Measurements from ENCODE around the gene MTA3.
"Not testable (repeated sequence)": the region's sequence is repeated elsewhere in the genome, so short reads cannot be mapped to it uniquely, and the experiment has no call there.

The MTA3 gene

DNA sequence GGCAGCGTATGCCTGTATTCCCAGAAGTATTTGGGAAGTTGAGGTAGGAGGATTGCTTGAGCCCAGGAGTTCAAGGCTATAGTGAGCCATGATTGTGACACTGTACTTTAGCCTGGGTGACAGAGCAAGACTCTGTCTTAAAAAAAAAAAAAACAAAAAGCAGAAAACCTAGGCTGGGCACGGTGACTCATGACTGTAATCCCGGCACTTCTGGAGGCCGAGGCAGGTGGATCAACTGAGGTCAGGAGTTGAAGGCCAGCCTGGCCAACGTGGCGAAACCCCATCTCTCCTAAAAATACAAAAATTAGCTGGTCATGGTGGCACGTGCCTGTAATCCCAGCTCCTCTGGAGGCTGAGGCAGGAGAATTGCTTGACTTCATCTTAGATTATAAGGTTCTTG is 46.4 kb downstream of the MTA3 start:
- H3K27ac ChIP-seq (ENCODE audit: low read depth, low read length), result no peak overlapping the region
- H3K4me3 ChIP-seq (ENCODE audit: low read length), result no peak overlapping the region
- H2BK120ac ChIP-seq (ENCODE audit: low read depth, low read length), result no peak overlapping the region
- H4K5ac ChIP-seq (ENCODE audit: low read length), result no peak overlapping the region
- H3K79me2 ChIP-seq (ENCODE audit: control insufficient read depth, insufficient read depth, low read length), result no peaks in the 10 kb centered on the region
- H3K23ac ChIP-seq (ENCODE audit: low read length), result no peak overlapping the region
- no peak overlapping the region for H3K18ac ChIP-seq (ENCODE audit: low read length)
- no peaks in the 10 kb centered on the region for H3K4me1 ChIP-seq (ENCODE audit: control insufficient read depth, low read depth, low read length)
- no peak overlapping the region for H2AK5ac ChIP-seq (ENCODE audit: low read length)
- no peaks in the 10 kb centered on the region for H3K36me3 ChIP-seq (ENCODE audit: control insufficient read depth, insufficient read depth, low read length)
- no peak overlapping the region for H3K56ac ChIP-seq (ENCODE audit: low read length)
- H2BK15ac ChIP-seq (replicated peaks; ENCODE audit: low read depth), result no peak overlapping the region
- DNase-seq, result no peak
- no peak overlapping the region for H3K9ac ChIP-seq (ENCODE audit: low read length)
- no peak overlapping the region for H3K4me2 ChIP-seq (ENCODE audit: low read length)
- H3K4ac ChIP-seq (ENCODE audit: low read depth, low read length), result no peak overlapping the region
- no peaks in the 10 kb centered on the region for H3K27me3 ChIP-seq (ENCODE audit: insufficient read depth, low read length, poor library complexity)
- no peak overlapping the region for H2BK5ac ChIP-seq (ENCODE audit: low read length)
- peaks cover 1% of the 10 kb centered on the region for H3K79me1 ChIP-seq (ENCODE audit: low read length)
- H4K8ac ChIP-seq (ENCODE audit: low read depth, low read length), result no peak overlapping the region
- WGBS (ENCODE audit: extremely low coverage, insufficient coverage, low lambda C conversion rate), result no CpG with 5 or more reads among the region's 7 CpGs

DNA sequence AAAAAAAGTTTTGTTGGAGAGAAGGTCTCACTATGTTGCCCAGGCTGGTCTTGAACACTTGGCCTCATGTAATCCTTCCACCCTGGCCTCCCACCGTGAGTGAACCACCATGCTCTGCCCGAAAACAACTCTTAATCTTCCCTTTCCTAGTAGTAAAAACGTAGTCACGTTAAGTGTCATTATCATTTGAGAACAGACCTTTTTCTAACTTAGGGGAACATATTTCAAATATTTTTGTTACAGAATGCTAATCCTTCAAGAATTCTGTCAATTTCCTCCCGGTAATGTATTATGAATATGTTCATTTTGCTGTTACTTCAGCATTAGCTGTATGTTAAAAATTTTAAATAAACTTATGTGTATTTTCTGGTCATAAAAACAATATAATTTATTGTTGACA is 49.7 kb downstream of the MTA3 start:
- Histone ChIP-seq H3K79me2 (ENCODE audit: control insufficient read depth, insufficient read depth, low read length) (no peaks in the 10 kb centered on the region), H3K4ac (ENCODE audit: low read depth, low read length) (no peak overlapping the region), H3K23ac (ENCODE audit: low read length) (no peak overlapping the region), H3K4me1 (ENCODE audit: control insufficient read depth, low read depth, low read length) (no peaks in the 10 kb centered on the region), H4K8ac (ENCODE audit: low read depth, low read length) (no peak overlapping the region), H3K4me2 (ENCODE audit: low read length) (no peak overlapping the region), H2AK5ac (ENCODE audit: low read length) (no peak overlapping the region), H3K79me1 (ENCODE audit: low read length) (peaks cover 3% of the 10 kb centered on the region), H3K36me3 (ENCODE audit: control insufficient read depth, insufficient read depth, low read length) (no peaks in the 10 kb centered on the region), H3K56ac (ENCODE audit: low read length) (no peak overlapping the region), H3K9ac (ENCODE audit: low read length) (no peak overlapping the region), H2BK5ac (ENCODE audit: low read length) (no peak overlapping the region), H2BK15ac (replicated peaks; ENCODE audit: low read depth) (no peak overlapping the region), H2BK120ac (ENCODE audit: low read depth, low read length) (no peak overlapping the region), H3K27me3 (ENCODE audit: insufficient read depth, low read length, poor library complexity) (no peaks in the 10 kb centered on the region), H3K4me3 (ENCODE audit: low read length) (no peak overlapping the region), H3K18ac (ENCODE audit: low read length) (no peak overlapping the region), H4K5ac (ENCODE audit: low read length) (no peak overlapping the region), H3K27ac (ENCODE audit: low read depth, low read length) (no peak overlapping the region)
- no peak for DNase-seq
- no CpG with 5 or more reads among the region's 5 CpGs for WGBS (ENCODE audit: extremely low coverage, insufficient coverage, low lambda C conversion rate)

DNA sequence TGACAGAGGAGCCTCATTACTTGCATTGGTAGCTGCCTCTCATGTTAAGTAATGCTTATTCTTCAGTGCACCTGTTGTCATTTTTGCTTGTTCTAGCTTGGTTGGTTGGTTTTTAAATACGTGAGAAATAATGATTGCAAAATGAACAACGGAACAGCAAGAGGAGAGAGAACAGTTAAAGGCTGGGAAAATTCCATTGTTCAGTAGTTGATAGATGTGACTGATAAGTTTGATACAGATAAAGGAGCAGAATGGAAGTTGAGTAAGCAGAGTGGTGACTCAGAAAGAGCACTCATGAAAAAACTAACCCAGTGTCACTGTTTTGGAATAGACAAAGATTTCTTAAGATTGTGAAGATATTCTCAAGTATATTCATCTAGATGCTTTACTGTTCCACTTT is 50.5 kb downstream of the MTA3 start:
- Histone ChIP-seq H3K4ac (ENCODE audit: low read depth, low read length) (no peak overlapping the region), H2BK5ac (ENCODE audit: low read length) (no peak overlapping the region), H3K9ac (ENCODE audit: low read length) (no peak overlapping the region), H3K23ac (ENCODE audit: low read length) (no peak overlapping the region), H2AK5ac (ENCODE audit: low read length) (no peak overlapping the region), H3K36me3 (ENCODE audit: control insufficient read depth, insufficient read depth, low read length) (no peaks in the 10 kb centered on the region), H2BK120ac (ENCODE audit: low read depth, low read length) (no peak overlapping the region), H3K27me3 (ENCODE audit: insufficient read depth, low read length, poor library complexity) (no peaks in the 10 kb centered on the region), H2BK15ac (replicated peaks; ENCODE audit: low read depth) (no peak overlapping the region), H3K4me3 (ENCODE audit: low read length) (no peak overlapping the region), H3K79me2 (ENCODE audit: control insufficient read depth, insufficient read depth, low read length) (no peaks in the 10 kb centered on the region), H3K4me1 (ENCODE audit: control insufficient read depth, low read depth, low read length) (no peaks in the 10 kb centered on the region), H3K27ac (ENCODE audit: low read depth, low read length) (no peak overlapping the region), H3K56ac (ENCODE audit: low read length) (no peak overlapping the region), H3K79me1 (ENCODE audit: low read length) (peaks cover 3% of the 10 kb centered on the region), H4K8ac (ENCODE audit: low read depth, low read length) (no peak overlapping the region), H3K18ac (ENCODE audit: low read length) (no peak overlapping the region), H4K5ac (ENCODE audit: low read length) (no peak overlapping the region), H3K4me2 (ENCODE audit: low read length) (no peak overlapping the region)
- DNase-seq, result peak; percentile 22
- WGBS (ENCODE audit: extremely low coverage, insufficient coverage, low lambda C conversion rate), result no CpG with 5 or more reads among the region's 2 CpGs

DNA sequence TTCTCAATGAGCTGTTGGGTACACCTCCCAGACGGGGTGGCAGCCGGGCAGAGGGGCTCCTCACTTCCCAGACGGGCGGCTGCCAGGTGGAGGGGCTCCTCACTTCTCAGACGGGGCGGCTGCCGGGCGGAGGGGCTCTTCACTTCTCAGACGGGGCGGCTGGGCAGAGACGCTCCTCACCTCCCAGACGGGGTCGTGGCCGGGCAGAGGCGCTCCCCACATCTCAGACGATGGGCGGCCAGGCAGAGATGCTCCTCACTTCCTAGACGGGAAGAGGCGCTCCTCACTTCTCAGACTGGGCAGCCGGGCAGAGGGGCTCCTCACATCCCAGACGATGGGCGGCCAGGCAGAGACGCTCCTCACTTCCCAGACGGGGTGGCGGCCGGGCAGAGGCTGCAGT is 53.2 kb downstream of the MTA3 start:
- not testable (repeated sequence) for H3K4ac ChIP-seq (ENCODE audit: low read depth, low read length); H2BK120ac ChIP-seq (ENCODE audit: low read depth, low read length); H3K4me1 ChIP-seq (ENCODE audit: control insufficient read depth, low read depth, low read length); H2BK5ac ChIP-seq (ENCODE audit: low read length); H3K36me3 ChIP-seq (ENCODE audit: control insufficient read depth, insufficient read depth, low read length); H3K4me2 ChIP-seq (ENCODE audit: low read length); H2BK15ac ChIP-seq (replicated peaks; ENCODE audit: low read depth); H3K23ac ChIP-seq (ENCODE audit: low read length); H2AK5ac ChIP-seq (ENCODE audit: low read length); H3K79me2 ChIP-seq (ENCODE audit: control insufficient read depth, insufficient read depth, low read length); H3K18ac ChIP-seq (ENCODE audit: low read length); H4K5ac ChIP-seq (ENCODE audit: low read length); H3K56ac ChIP-seq (ENCODE audit: low read length); H3K79me1 ChIP-seq (ENCODE audit: low read length); H3K9ac ChIP-seq (ENCODE audit: low read length); H3K27ac ChIP-seq (ENCODE audit: low read depth, low read length); H3K4me3 ChIP-seq (ENCODE audit: low read length); H4K8ac ChIP-seq (ENCODE audit: low read depth, low read length); H3K27me3 ChIP-seq (ENCODE audit: insufficient read depth, low read length, poor library complexity); DNase-seq
- WGBS (ENCODE audit: extremely low coverage, insufficient coverage, low lambda C conversion rate), result no CpG with 5 or more reads among the region's 26 CpGs

DNA sequence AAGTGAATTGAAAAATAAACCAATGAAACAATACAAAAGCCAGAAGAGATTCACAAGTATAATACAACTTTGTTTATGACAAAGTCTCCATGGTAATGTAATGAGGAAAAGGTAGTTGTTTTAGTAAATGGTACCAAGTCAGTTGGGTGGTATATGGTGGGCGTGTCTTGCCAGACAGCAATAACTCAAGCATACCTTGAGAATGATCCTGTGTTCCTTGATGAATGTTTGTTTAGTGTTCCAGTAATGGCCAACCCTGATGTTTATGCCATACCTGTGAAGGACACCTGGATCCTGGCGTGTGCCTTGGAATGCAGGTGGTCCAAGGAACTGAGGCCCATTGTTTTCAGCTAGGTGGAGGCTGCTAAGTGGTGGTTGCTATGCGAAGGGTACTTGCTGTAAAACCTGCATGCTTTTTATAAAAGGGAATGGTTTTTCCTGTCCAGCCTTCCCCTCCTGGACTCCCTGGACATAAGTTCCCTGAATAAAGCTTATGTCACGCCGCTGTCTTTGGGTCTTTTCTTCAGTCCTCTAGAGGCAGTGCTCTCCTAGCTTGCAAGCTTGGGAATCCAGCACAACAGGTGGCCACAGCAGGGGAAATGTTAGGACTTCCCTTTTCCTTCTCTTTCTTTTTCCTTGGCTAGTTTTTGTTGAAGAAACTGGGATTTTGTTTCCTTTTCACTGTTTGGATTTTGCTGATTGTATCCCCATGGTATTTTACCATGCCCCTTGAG is 54.7 kb downstream of the MTA3 start:
- H3K4ac ChIP-seq (ENCODE audit: low read depth, low read length), result no peak overlapping the region
- no peaks in the 10 kb centered on the region for H3K27me3 ChIP-seq (ENCODE audit: insufficient read depth, low read length, poor library complexity)
- WGBS (ENCODE audit: extremely low coverage, insufficient coverage, low lambda C conversion rate), result no CpG with 5 or more reads among the region's 5 CpGs
- H2AK5ac ChIP-seq (ENCODE audit: low read length), result no peak overlapping the region
- no peak overlapping the region for H2BK120ac ChIP-seq (ENCODE audit: low read depth, low read length)
- peak; percentile 75 for DNase-seq
- H3K79me2 ChIP-seq (ENCODE audit: control insufficient read depth, insufficient read depth, low read length), result no peaks in the 10 kb centered on the region
- H3K9ac ChIP-seq (ENCODE audit: low read length), result no peak overlapping the region
- H3K56ac ChIP-seq (ENCODE audit: low read length), result no peak overlapping the region
- no peak overlapping the region for H3K4me2 ChIP-seq (ENCODE audit: low read length)
- no peak overlapping the region for H3K23ac ChIP-seq (ENCODE audit: low read length)
- no peak overlapping the region for H4K8ac ChIP-seq (ENCODE audit: low read depth, low read length)
- H4K5ac ChIP-seq (ENCODE audit: low read length), result no peak overlapping the region
- no peak overlapping the region for H2BK5ac ChIP-seq (ENCODE audit: low read length)
- no peak overlapping the region for H3K4me3 ChIP-seq (ENCODE audit: low read length)
- no peak overlapping the region for H2BK15ac ChIP-seq (replicated peaks; ENCODE audit: low read depth)
- no peaks in the 10 kb centered on the region for H3K4me1 ChIP-seq (ENCODE audit: control insufficient read depth, low read depth, low read length)
- H3K36me3 ChIP-seq (ENCODE audit: control insufficient read depth, insufficient read depth, low read length), result no peaks in the 10 kb centered on the region
- H3K18ac ChIP-seq (ENCODE audit: low read length), result no peak overlapping the region
- H3K27ac ChIP-seq (ENCODE audit: low read depth, low read length), result no peak overlapping the region
- peaks cover 3% of the 10 kb centered on the region for H3K79me1 ChIP-seq (ENCODE audit: low read length)

DNA sequence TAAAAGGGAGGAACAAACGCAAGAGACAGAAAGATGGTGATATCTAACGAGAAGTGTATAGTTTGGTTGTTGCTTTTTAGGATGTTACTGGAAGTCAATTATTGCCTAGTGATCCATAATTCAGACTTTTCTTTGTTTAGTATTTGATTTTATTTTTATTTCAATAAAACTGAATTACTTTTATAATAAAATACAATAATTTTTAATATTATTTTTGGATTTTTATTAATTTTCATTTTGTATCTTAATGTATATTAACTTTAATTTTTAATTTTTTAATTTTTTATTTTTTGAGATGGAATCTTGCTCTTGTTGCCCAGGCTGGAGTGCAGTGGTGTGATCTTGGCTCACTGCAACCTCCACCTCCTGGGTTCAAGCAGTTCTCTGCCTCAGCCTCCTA is 55.6 kb downstream of the MTA3 start:
- no peak overlapping the region for H2BK5ac ChIP-seq (ENCODE audit: low read length)
- H3K4ac ChIP-seq (ENCODE audit: low read depth, low read length), result no peak overlapping the region
- no peaks in the 10 kb centered on the region for H3K27me3 ChIP-seq (ENCODE audit: insufficient read depth, low read length, poor library complexity)
- no peak overlapping the region for H3K9ac ChIP-seq (ENCODE audit: low read length)
- no peak overlapping the region for H3K4me3 ChIP-seq (ENCODE audit: low read length)
- no peak overlapping the region for H3K18ac ChIP-seq (ENCODE audit: low read length)
- no peak overlapping the region for H3K23ac ChIP-seq (ENCODE audit: low read length)
- H2BK15ac ChIP-seq (replicated peaks; ENCODE audit: low read depth), result no peak overlapping the region
- H3K4me1 ChIP-seq (ENCODE audit: control insufficient read depth, low read depth, low read length), result no peaks in the 10 kb centered on the region
- no peak for DNase-seq
- H3K79me2 ChIP-seq (ENCODE audit: control insufficient read depth, insufficient read depth, low read length), result no peaks in the 10 kb centered on the region
- no peak overlapping the region for H3K27ac ChIP-seq (ENCODE audit: low read depth, low read length)
- H3K36me3 ChIP-seq (ENCODE audit: control insufficient read depth, insufficient read depth, low read length), result no peaks in the 10 kb centered on the region
- H3K4me2 ChIP-seq (ENCODE audit: low read length), result no peak overlapping the region
- no peak overlapping the region for H3K56ac ChIP-seq (ENCODE audit: low read length)
- H2BK120ac ChIP-seq (ENCODE audit: low read depth, low read length), result no peak overlapping the region
- H2AK5ac ChIP-seq (ENCODE audit: low read length), result no peak overlapping the region
- no CpG with 5 or more reads among the region's 2 CpGs for WGBS (ENCODE audit: extremely low coverage, insufficient coverage, low lambda C conversion rate)
- peaks cover 3% of the 10 kb centered on the region for H3K79me1 ChIP-seq (ENCODE audit: low read length)
- no peak overlapping the region for H4K5ac ChIP-seq (ENCODE audit: low read length)
- H4K8ac ChIP-seq (ENCODE audit: low read depth, low read length), result no peak overlapping the region

Data from mesendoderm (in vitro differentiated cells).